MM.1S (cell line): ENCODE measurements around the gene SMAD7.

Source experiments
- CTCF ChIP-seq: fragments of 300-600 bp; sonication (generic); IDR thresholded peaks from 2 replicates; pipeline ENCODE4 v1.5.1; 2016; ENCODE audit warnings: antibody characterized with exemption, low read length, mixed read lengths
- EZH2 ChIP-seq: fragments of 300-600 bp; sonication (generic); optimal IDR thresholded peaks from 2 replicates; pipeline ENCODE3; 2017; ENCODE audit warnings: low read depth, mild to moderate bottlenecking, antibody characterized with exemption, low read length, mixed read lengths

- TF ChIP-seq CTCF: no peak
- TF ChIP-seq EZH2: no peak
Measured at GRCh38 chr18:48944634-48945033, 6.1 kb downstream of the SMAD7 start.
